ENCODE results near the gene CABLES1.

GRCh38 chr18:23232331-23232730 lies 97.0 kb downstream of the CABLES1 start:
- TF ChIP-seq, protein P1, sequence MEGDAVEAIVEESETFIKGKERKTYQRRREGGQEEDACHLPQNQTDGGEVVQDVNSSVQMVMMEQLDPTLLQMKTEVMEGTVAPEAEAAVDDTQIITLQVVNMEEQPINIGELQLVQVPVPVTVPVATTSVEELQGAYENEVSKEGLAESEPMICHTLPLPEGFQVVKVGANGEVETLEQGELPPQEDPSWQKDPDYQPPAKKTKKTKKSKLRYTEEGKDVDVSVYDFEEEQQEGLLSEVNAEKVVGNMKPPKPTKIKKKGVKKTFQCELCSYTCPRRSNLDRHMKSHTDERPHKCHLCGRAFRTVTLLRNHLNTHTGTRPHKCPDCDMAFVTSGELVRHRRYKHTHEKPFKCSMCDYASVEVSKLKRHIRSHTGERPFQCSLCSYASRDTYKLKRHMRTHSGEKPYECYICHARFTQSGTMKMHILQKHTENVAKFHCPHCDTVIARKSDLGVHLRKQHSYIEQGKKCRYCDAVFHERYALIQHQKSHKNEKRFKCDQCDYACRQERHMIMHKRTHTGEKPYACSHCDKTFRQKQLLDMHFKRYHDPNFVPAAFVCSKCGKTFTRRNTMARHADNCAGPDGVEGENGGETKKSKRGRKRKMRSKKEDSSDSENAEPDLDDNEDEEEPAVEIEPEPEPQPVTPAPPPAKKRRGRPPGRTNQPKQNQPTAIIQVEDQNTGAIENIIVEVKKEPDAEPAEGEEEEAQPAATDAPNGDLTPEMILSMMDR (IDR thresholded peaks at IDR 0.05), result no peak
- no peak for TF ChIP-seq REST (IDR thresholded peaks at IDR 0.05; ENCODE audit: insufficient read depth in 1 of 2, low read depth in 2 of 2, low read length in 1 of 2)

Measured in Panc1 (cell line).